ENCODE data around the gene AK8.

AK8 gene

GRCh38 chr9:132739710-132740310 is 138.3 kb downstream of the AK8 start:
- H3K27me3 ChIP-seq (ENCODE audit: insufficient read depth, low read depth, severe bottlenecking) = no peaks in the 10 kb centered on the region
- TF ChIP-seq CTCF (IDR thresholded peaks at IDR 0.05; ENCODE audit: low read depth, low read length) = no peak

GRCh38 chr9:132733260-132733815 is 144.7 kb downstream of the AK8 start:
- Histone ChIP-seq H3K27me3 (ENCODE audit: insufficient read depth, low read depth, severe bottlenecking) (no peaks in the 10 kb centered on the region), H3K4me3 (ENCODE audit: low read depth, low read length) (no peak overlapping the region), H3K36me3 (no peaks in the 10 kb centered on the region), H3K9me3 (ENCODE audit: severe bottlenecking) (no peaks in the 10 kb centered on the region), H3K27ac (no peak overlapping the region)
- TF ChIP-seq CTCF (IDR thresholded peaks at IDR 0.05; ENCODE audit: low read depth, low read length) = no peak
- no peak for DNase-seq

More at GRCh38 chr9:132739710-132740310, 138.3 kb downstream of the AK8 start:
- no peak overlapping the region for H3K4me3 ChIP-seq (ENCODE audit: low read depth, low read length)
- H3K27ac ChIP-seq = no peak overlapping the region
- no peaks in the 10 kb centered on the region for H3K9me3 ChIP-seq (ENCODE audit: severe bottlenecking)
- no peaks in the 10 kb centered on the region for H3K36me3 ChIP-seq
- DNase-seq = no peak

GRCh38 chr9:132732326-132733259 is 145.5 kb downstream of the AK8 start:
- no peak overlapping the region for H3K27ac ChIP-seq
- no peaks in the 10 kb centered on the region for H3K9me3 ChIP-seq (ENCODE audit: severe bottlenecking)
- no peak for TF ChIP-seq CTCF (IDR thresholded peaks at IDR 0.05; ENCODE audit: low read depth, low read length)
- DNase-seq = no peak
- no peaks in the 10 kb centered on the region for H3K27me3 ChIP-seq (ENCODE audit: insufficient read depth, low read depth, severe bottlenecking)
- no peaks in the 10 kb centered on the region for H3K36me3 ChIP-seq
- H3K4me3 ChIP-seq (ENCODE audit: low read depth, low read length) = no peak overlapping the region

- H3K9me3 ChIP-seq (ENCODE audit: severe bottlenecking) = no peaks in the 10 kb centered on the region
- no peak overlapping the region for H3K4me3 ChIP-seq (ENCODE audit: low read depth, low read length)
- DNase-seq = no peak
- no peaks in the 10 kb centered on the region for H3K27me3 ChIP-seq (ENCODE audit: insufficient read depth, low read depth, severe bottlenecking)
- no peak for TF ChIP-seq CTCF (IDR thresholded peaks at IDR 0.05; ENCODE audit: low read depth, low read length)
- no peak overlapping the region for H3K27ac ChIP-seq
- H3K36me3 ChIP-seq = no peaks in the 10 kb centered on the region
Observed at GRCh38 chr9:132731230-132731629, 146.9 kb downstream of the AK8 start.

GRCh38 chr9:132730054-132731033 is 147.7 kb downstream of the AK8 start:
- Histone ChIP-seq H3K36me3 (no peaks in the 10 kb centered on the region), H3K4me3 (ENCODE audit: low read depth, low read length) (no peak overlapping the region), H3K9me3 (ENCODE audit: severe bottlenecking) (no peaks in the 10 kb centered on the region), H3K27ac (no peak overlapping the region), H3K27me3 (ENCODE audit: insufficient read depth, low read depth, severe bottlenecking) (no peaks in the 10 kb centered on the region)
- TF ChIP-seq CTCF (IDR thresholded peaks at IDR 0.05; ENCODE audit: low read depth, low read length) = no peak
- no peak for DNase-seq
